PC-3 (cell line): ENCODE data around the gene TMEM38B.

Experiments used
- EZH2 ChIP-seq: fragments of 300-600 bp; sonication (generic); IDR thresholded peaks from one replicate; pipeline ENCODE4 v1.6.1; 2017; ENCODE audit warnings: antibody characterized with exemption, mild to moderate bottlenecking, low read length; ENCODE audit not compliant: unreplicated experiment
- TF ChIP-seq, protein P1 (sequence below): fragments of 300-600 bp; sonication (generic); conservative IDR thresholded peaks from 2 replicates; pipeline ENCODE4 v1.5.1; 2017; ENCODE audit warnings: antibody characterized with exemption, low read depth, mild to moderate bottlenecking, low read length

DNA sequence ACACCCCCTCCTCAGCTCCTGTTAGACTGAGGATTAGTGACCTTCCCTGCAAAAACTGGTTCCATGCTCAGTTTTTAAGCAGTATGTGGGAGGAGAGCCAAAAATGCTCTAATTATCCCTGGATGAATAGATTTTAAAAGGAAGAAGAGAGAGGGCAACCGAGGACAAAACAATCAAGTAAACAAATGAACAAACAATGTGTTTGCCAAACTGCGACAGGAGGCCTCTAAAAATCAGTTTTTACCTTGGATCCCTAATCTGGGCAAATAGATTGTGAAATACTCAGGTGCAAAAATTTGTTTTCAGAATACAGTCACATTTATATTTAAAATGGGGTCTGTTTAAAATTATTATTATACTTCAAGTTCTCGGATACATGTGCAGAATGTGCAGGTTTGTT lies 23.6 kb upstream of the TMEM38B start:
- TF ChIP-seq EZH2, result no peak
- TF ChIP-seq, protein P1, sequence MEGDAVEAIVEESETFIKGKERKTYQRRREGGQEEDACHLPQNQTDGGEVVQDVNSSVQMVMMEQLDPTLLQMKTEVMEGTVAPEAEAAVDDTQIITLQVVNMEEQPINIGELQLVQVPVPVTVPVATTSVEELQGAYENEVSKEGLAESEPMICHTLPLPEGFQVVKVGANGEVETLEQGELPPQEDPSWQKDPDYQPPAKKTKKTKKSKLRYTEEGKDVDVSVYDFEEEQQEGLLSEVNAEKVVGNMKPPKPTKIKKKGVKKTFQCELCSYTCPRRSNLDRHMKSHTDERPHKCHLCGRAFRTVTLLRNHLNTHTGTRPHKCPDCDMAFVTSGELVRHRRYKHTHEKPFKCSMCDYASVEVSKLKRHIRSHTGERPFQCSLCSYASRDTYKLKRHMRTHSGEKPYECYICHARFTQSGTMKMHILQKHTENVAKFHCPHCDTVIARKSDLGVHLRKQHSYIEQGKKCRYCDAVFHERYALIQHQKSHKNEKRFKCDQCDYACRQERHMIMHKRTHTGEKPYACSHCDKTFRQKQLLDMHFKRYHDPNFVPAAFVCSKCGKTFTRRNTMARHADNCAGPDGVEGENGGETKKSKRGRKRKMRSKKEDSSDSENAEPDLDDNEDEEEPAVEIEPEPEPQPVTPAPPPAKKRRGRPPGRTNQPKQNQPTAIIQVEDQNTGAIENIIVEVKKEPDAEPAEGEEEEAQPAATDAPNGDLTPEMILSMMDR, result no peak
